Medulla oblongata (tissue), 1 donor: ENCODE measurements around the gene SKA3.
A peak's percentile ranks its signal among the peaks of the same experiment; 100 is the strongest.
"Not testable (repeated sequence)": the region's sequence is repeated elsewhere in the genome, so short reads cannot be mapped to it uniquely, and the experiment has no call there.

Experiments used
- DNase-seq: peaks from one replicate; pipeline ENCODE4 v3.0.0-alpha.2; 2015; ENCODE audit errors: extremely low spot score

The SKA3 gene

DNA sequence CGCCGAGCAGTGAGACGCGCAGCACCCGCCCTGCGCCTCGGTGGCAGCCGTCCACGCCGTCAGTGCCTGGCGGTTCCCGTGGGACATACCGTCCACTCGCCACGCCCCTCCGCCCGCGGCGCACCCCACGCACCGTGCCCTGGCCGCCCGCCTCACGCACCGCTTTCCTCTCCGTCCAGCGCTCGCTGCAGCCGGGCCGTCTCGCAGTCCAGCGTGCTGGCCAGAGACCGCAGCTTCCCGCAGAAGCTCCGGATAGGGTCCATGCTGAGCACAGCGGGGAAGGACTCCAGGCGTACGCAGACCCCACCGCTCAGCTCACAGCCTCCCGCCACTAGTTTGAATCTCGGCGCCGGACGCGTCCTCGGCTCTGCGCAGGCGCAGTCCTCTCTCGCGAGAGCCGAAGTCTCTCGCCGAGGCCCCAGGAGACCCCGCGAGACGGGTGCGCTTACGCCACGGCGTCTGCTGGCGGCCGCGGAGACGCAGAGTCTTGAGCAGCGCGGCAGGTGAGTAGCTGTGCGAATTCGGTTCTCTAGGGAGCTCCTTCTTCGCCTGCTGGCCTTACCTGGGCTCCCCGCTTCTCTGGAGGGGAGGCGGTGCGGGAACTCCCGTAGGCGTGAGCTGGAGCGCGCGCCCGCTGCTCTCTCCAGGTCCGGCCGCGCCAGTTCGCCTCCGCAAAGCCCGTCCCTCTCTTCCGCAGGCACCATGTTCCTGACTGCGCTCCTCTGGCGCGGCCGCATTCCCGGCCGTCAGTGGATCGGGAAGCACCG, at the start of gene SKA3, which contains the start of gene MRPL57:
Gene SKA3, minus strand, starts transcription at position 338 of the 767 bp plus-strand sequence. Its CDS starts 75 bp downstream, at position 263.
Gene MRPL57, plus strand, starts transcription at position 444 of the 767 bp plus-strand sequence. Its CDS starts 259 bp downstream, at position 703.
- DNase-seq: peak; percentile 93

DNA sequence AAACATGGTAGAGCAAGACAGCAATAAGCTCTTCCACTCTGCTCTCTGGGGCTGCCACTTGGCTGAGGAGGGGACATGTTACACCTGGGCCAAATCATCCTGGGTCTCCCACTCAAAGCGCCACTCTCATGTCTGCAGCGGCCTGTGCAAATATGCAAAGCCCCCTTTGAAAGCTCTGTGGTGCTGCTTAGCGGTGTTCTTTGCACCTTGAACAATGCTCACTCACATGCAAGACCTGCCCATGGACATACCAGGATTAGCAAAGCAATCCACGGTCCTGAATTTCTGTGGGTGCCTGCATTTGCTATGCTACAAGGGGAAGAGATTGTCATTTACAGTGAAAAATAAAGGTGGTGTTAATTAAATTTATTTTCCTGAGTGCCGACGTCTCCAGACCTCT, 48.7 kb upstream of the SKA3 start:
- no peak for DNase-seq

DNA sequence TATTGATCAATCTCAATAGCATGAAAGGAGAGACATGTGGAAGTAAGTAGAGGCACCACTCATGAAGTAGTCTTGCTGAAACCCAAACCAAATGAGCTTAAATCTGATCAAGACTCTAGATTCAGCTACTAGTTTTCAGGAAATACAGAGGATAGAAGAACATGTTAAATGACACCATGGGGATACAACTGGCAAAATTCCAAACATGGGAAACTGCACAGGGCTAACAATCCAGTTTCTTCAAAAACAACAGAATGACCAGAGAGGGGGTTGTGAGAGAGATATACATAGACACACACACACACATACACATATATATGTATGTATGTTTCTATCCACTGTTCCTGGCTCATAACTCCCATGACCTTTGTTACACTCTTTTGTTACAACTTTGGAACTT, 44.9 kb upstream of the SKA3 start:
- no peak for DNase-seq

DNA sequence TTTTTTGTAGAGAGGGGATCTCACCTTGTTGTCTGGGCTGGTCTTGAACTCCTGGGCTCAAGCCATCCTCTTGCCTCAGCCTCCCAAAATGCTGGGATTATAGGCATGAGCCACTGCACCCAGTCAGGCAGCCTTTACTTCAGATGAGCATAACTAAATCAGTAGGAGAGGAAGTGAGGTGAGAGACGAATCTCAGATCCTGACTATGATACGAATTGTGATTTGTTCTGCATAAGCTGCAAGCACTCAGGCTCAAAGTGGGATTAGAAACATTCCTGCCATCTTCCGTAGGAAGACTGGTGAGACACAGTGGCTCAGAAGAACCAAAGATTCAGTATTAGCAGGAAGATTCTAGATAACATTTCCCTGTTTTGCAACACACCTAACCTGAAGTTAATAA, 43.4 kb upstream of the SKA3 start:
- not testable (repeated sequence) for DNase-seq

DNA sequence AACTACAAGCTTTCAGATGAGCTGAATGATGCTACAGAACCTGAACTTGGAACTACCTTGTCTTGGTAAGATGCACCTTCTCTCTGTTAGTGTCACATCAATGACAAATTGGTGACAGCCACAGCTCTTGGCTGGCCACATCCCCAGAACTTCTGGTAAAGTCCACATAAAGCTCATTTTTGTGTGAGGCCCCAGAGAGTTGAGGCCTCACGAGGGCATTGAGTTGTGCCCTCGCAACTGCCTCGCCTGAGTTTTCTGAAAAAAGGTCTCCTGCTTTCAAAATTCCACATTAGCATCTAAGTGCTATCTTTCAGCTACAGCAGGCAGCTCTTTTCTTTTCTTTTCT, 42.7 kb upstream of the SKA3 start:
- no peak for DNase-seq

DNA sequence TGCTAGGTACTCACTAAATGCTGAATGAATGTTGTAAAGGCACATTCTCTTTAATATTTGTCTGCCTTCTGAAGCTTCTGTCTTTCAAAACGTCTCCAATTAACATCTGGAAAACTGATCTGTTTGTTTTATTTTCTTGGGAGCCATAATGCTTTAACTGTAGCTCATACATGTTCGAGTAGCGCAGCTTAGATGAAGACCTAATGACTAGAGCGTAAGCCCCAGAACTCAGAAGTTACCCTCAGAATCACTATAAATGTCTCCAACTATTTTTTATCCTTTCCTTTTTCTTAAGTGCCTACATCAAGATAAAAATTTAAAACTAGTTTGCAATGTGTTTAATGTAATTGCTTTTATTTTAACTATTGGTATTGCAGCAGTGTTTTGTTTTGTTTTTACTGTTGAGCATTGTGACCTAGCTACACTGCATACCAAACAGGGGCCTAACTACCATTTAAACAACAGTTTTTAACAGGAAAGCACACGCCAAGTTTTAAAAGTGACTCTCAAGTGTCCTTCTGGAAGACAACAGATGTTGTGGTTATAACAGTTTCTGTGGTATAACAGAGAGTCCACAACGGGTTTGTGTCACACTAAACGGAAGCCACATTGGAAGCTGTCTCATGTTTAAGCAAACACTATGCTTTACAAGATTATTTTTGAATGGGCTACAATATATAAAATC, 42.1 kb upstream of the SKA3 start:
- DNase-seq: no peak

DNA sequence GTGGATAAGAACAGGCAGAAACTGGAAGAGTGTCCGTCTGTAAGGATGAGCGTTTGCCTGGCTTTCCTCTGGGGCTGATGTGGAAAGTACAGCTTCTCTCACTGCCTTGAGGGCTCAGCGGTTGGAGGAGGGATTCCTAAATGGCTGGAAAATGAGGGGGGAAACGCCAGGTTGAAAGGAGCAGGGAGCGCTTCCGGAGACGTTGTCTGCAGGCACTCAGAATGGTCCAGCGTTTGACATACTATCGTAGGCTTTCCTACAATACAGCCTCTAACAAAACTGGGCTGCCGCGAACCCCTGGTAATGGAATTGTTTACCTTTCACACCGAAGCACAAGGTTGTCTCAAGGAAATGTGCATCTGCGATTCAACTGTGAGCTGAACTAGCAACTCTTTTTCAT, 40.0 kb upstream of the SKA3 start:
- DNase-seq: no peak

DNA sequence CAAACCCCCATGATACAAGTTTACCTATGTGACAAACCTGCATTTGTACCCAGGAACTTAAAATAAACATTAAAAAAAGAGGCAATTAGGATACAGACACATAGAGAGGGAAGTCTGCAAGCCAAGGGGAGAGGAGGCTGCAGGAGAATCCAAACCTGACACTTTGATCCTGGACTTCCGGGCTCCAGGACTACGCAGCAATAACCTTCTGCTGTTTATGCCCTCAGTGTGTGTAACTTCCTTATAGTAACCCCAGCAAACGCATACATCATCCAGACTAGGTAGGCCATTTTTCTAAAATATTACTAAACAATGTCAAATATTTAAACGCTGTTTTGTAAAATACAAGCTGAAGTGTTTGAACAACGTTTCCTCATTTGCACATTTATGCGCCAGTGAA, 39.1 kb upstream of the SKA3 start:
- not testable (repeated sequence) for DNase-seq

DNA sequence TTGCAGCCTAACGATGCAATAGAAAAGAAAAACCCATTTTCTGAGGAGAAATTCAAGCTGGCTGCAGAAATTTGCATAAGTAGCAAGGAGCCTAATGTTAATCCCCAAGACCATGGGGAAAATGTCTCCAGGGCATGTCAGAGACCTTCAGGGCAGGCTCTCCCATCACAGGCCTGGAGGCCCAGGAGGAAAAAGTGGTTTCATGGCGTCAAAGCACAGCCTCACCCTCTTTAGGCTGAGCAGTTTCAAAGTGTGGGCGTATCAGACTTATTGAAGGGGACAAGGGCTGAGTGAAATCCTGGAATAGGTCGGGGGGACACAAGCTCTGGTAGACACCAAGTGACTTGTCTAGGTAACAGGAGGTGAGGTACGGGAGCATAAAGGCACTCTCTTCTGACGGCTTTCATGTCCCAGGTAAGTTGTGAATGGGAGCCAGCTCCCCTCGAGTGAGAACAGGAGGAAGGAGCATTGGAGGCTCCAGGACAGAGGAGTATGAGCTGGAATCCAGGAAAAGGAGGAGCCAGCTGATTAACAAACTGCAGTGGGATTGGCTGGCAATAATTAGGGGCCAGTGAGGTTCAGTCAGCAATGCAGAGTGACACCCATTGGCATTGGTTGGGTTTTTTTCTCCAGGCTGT, 35.9 kb upstream of the SKA3 start:
- DNase-seq: no peak

DNA sequence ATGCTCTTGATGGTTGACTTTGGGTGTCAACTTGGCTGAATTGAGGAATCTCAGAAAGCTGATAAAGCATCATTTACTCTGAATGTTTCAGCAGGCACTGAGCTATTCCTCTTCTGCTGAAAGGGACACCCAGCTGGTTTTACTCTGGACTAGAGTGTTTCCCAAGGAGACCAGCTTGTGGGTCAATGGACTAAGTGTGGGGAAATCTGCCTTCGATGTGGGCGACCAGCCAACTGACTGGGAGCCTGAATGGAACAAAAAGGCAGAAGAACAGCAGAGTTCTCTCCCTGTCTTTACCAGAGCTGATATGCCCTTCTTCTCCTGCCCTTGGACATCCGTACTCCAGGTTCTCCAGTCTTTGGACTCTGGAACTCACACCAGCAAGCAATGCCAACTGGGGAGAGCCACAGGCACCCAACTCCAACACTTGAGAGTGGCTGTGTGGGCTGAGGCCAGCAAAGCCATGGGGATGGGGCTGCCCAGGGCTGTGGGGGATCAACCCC, 32.4 kb upstream of the SKA3 start:
- DNase-seq: no peak

DNA sequence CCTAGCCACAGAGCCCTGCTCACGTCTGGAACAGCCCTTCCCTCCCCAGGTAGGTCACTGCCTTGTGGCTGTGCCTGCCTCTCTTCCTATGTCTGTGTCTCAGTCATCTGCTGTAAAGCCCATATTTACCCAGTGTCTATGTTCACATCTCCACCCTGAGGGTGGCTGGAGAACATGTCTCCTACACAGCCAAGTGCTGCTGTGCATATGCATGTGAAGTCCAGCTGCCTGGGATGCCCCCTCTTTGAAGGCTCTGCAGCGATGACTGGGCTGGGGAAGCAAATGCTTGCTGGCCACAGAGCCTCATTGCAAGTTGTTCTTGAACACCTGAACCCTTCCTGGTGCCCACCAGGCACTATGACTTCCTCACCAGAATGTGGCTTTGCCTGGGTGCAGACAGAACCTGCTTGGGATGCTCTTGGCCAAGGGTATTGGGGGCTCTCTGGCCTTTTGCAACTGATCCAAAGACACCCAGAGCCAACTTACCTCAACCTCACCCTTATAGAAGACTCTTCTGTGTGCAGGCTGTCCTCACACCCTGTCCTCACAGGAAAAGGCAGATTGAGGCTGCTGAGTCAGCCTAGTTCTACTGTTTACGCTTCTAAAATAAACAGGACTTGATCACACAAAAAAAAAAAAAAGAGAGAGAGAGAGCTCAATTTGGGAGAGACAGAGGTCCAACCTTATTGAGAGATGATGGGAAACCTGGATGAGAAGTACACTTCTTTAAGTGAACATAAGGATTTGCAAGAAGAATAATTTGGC, 26.6 kb upstream of the SKA3 start:
- DNase-seq: no peak

DNA sequence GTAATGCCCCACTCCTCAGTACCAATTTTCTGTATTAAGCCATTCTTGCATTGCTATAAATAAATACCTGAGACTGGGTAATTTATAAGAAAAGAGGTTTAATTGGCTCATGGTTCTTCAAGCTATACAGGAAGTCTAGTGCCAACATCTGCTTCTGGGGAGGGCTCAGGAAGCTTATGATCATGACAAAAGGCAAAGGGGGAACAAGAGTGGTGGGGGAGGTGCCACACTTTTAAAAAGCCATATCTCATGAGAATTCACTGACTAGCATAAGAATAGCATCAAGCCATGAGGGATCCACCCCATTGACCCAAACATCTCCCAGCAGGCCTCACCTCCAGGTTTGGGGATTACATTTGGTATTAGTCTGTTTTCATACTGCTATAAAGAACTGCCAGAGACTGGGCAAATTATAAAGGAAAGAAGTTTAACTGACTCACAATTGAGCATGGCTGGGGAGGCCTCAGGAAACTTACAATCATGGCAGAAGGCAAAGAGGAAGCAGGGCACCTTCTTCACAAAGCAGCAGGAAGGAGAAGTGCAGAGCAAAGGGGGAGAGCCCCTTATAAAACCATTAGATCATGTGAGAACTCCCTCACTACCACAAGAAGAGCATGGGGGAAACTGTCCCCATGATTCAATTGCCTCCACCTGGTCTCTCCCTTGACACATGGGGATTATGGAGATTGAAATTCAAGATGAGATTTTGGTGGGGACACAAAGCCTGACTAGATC, 25.3 kb upstream of the SKA3 start:
- not testable (repeated sequence) for DNase-seq

DNA sequence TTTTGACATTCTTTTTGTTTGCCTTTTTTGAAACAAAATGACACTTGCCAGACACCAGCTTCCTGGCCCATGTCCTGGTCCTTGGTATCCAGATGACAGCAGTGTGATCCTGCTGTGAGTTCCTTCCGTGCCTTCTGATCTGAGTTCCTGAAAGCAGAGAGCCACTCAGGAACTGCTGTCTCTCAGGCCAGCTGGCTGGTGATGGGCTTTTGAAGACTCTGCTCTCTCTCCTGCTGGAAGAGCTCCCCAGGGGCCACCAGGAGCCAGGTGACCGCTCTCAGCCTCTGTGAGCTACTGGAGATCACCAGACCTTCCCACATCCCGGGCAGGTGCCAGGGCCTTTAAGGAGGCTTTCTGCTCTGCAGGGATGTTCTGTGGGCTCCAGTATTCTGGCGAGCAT, 22.0 kb upstream of the SKA3 start:
- not testable (repeated sequence) for DNase-seq

DNA sequence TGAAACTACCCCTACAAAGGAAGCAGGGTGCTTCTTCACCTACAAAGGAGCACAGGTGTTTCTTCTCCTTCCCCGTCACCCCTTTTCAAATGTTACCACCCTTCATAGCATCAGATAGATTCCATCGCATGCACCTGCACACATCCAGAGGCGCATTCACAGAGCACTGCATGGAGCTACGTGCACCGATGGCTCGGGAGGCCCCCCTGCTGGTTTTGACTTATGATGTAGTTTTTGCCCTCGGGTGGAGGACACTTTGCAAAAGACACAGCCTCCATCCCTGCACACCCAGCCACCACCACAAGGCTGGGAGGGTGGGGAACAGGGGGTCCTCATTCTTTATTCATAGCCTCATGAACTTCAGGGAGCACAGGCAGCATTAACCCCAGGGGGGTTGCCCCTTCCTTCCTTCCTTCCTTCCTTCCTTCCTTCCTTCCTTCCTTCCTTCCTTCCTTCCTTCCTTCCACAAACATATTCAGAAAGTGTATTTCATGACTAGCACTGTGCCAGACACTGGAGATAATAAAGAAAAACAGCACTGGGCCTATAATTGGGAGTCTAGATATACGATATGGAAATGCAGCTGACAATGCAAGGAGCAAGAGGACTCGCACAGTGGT, 21.4 kb upstream of the SKA3 start:
- not testable (repeated sequence) for DNase-seq

DNA sequence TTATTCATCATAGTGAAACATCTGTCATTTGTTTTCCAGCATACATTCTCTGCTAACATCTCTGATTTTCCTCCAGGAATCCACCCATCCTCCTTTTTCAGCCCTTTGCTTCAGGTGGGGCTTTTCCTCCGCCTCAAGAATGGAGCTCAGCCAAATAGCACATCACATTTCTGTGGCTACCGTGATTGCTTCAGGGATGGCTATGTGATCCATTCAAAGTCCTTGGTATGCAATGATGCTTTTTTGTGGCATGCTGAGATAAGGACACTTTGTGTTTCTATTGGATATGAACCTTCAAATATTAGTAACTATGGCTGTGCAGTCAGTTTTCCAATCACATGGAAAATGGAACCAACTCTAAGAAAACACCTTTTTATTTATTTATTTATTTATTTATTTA, 18.4 kb upstream of the SKA3 start:
- not testable (repeated sequence) for DNase-seq

DNA sequence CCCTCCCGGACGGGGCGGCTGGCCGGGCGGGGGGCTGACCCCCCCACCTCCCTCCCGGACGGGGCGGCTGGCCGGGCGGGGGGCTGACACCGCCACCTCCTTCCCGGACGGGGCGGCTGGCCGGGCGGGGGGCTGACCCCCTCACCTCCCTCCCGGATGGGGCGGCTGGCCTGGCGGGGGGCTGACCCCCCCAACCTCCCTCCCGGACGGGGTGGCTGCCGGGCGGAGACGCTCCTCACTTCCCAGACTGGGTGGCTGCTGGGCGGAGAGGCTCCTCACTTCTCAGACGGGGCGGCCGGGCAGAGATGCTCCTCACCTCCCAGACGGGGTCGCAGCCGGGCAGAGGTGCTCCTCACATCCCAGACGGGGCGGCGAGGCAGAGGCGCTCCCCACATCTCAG, 10.1 kb upstream of the SKA3 start:
- DNase-seq: not testable (repeated sequence)

DNA sequence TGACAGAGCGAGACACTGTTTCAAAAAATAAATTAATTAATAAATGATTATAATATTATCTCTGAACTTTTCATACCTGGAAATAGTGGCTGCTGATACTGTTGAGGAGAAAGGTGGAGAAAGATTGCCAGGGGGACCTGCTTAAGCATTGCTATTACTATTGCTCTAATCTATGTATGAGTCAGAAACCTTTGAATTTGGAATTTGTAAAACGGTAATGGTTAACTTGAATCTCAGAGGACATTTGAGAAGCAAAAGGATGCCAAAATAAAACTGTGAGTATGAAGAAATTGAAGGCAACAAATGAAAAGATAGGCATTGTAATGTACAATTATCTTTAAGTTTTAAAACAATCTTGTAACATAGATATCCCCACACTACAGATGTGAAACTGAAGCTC, 5.3 kb upstream of the SKA3 start:
- DNase-seq: no peak

DNA sequence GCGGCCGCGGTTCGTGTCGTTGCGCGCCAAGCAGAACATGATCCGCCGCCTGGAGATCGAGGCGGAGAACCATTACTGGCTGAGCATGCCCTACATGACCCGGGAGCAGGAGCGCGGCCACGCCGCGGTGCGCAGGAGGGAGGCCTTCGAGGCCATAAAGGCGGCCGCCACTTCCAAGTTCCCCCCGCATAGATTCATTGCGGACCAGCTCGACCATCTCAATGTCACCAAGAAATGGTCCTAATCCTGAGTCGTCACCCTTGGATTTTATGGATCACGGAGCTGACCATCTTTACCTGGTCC, 581 bp upstream of the SKA3 start:
- no peak for DNase-seq

DNA sequence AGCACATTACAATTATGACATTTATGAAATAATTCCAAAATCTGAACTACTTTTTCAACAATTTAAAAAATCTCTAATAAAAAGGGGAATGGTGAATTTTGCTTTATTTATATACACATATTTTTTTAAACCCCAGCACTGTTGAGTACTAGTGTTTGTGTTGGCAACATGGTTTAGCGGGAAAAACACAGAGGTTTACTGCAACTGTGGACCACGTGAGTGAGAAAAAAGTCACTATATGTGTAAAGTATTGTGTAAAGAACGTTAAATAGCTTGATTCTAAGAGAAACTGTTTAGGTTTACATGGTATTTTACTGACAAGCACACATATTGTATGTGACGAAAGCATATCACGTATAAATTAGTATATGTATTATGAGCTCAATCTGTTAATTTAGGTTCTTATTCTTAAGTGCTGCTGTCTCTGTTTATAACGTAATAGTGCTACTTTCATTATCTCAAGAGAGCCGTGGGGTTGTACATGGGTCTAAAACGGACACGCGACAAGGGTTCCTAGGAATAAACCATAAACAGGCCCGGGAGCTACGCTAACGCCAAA, 617 bp downstream of the SKA3 start:
- DNase-seq: no peak

DNA sequence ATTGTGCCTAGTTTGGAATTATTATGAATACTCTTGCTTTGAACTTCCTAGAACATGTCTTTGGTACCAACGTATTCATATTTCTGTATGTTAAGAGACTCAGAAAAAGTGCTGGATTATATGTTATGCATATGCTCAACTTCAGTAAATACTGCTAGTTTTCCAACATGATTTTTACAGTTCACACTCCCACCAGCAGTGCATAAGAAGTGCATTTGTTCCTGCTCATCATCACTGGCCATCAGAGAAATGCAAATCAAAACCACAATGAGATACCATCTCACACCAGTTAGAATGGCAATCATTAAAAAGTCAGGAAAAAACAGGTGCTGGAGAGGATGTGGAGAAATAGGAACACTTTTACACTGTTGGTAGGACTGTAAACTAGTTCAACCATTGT, 2.6 kb downstream of the SKA3 start:
- not testable (repeated sequence) for DNase-seq

DNA sequence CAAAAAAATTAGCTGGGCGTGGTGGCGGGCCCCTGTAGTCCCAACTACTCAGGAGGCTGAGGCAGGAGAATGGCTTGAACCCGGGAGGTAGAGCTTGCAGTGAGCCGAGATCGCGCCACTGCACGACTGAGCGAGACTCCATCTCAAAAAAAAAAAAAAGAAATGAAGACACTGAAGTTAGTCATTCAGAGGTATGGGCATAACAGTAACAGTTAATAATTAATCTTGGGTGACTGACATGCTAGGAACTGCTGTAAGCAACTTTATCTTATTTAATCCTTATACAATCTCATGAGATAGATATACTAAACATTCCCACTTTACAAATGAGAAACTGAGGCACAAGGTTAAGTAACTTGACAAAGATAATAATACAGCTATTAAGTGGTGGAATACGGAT, 4.9 kb downstream of the SKA3 start:
- no peak for DNase-seq
